C4-2B (cell line): ENCODE measurements around the gene EEF1A2.

Experiments used
- CTCF ChIP-seq: fragments of 450-650 bp; conservative IDR thresholded peaks from 2 replicates; pipeline ENCODE4 v1.5.1; 2017; ENCODE audit warnings: mild to moderate bottlenecking
- ZFX ChIP-seq: fragments of 450-650 bp; IDR thresholded peaks from 2 replicates; pipeline ENCODE4 v1.6.1; 2017

- TF ChIP-seq CTCF (no peak), ZFX (no peak)
Observed at GRCh38 chr20:63505723-63506122, 6.8 kb upstream of the EEF1A2 start.
